ENCODE results near the gene TSNAX. TPM values are rescaled to one million over a fixed set of nuclear protein-coding genes. Genes with fewer than 3 reads are reported as not detected.

TSNAX gene
- total and polyA plus RNA-seq, 4 donors, result 12.8 to 25.4 (median 19.6) TPM

GRCh38 chr1:231507476-231508355 is 20.8 kb upstream of the TSNAX start:
- no peaks in the 10 kb centered on the region for H3K27me3 ChIP-seq (ENCODE audit: control insufficient read depth in 4 of 4, insufficient read depth in 4 of 4, low read length in 3 of 4)
- H3K36me3 ChIP-seq (ENCODE audit: control insufficient read depth in 4 of 4, insufficient read depth in 3 of 4, low read depth in 1 of 4, low read length in 3 of 4), result no peaks in the 10 kb centered on the region
- H3K4me1 ChIP-seq (ENCODE audit: control insufficient read depth in 4 of 4, insufficient read depth in 4 of 4, low read length in 3 of 4), result no peaks in the 10 kb centered on the region
- no peak for DNase-seq (ENCODE audit: low spot score)
- no peak overlapping the region for H3K4me3 ChIP-seq (ENCODE audit: low read depth in 1 of 3, low read length in 3 of 3)
- TF ChIP-seq HNF4A (conservative IDR thresholded peaks at IDR 0.05) (no peak), CTCF (IDR thresholded peaks at IDR 0.05; ENCODE audit: low read depth, low read length, missing input control) (no peak), RAD21 (IDR thresholded peaks at IDR 0.05) (no peak), MAX (IDR thresholded peaks at IDR 0.05) (no peak), EGR1 (IDR thresholded peaks at IDR 0.05; ENCODE audit: low read depth in 2 of 2) (no peak), RXRA (IDR thresholded peaks at IDR 0.05) (no peak), HNF4G (IDR thresholded peaks at IDR 0.05) (no peak), GABPA (IDR thresholded peaks at IDR 0.05 in 1 of 2, conservative IDR thresholded peaks at IDR 0.05 in 1 of 2) (no peak), TAF1 (conservative IDR thresholded peaks at IDR 0.05) (no peak), REST (IDR thresholded peaks at IDR 0.05) (no peak), NR2F2 (IDR thresholded peaks at IDR 0.05) (no peak), FOXA2 (IDR thresholded peaks at IDR 0.05) (no peak), SP1 (IDR thresholded peaks at IDR 0.05) (no peak), JUND (IDR thresholded peaks at IDR 0.05) (no peak)
- TF ChIP-seq, protein P1, sequence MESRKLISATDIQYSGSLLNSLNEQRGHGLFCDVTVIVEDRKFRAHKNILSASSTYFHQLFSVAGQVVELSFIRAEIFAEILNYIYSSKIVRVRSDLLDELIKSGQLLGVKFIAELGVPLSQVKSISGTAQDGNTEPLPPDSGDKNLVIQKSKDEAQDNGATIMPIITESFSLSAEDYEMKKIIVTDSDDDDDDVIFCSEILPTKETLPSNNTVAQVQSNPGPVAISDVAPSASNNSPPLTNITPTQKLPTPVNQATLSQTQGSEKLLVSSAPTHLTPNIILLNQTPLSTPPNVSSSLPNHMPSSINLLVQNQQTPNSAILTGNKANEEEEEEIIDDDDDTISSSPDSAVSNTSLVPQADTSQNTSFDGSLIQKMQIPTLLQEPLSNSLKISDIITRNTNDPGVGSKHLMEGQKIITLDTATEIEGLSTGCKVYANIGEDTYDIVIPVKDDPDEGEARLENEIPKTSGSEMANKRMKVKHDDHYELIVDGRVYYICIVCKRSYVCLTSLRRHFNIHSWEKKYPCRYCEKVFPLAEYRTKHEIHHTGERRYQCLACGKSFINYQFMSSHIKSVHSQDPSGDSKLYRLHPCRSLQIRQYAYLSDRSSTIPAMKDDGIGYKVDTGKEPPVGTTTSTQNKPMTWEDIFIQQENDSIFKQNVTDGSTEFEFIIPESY (IDR thresholded peaks at IDR 0.05), result no peak
- WGBS, result 87% methylated on average over 9 of the region's 9 CpGs
- no peak overlapping the region for H3K27ac ChIP-seq (ENCODE audit: low read depth in 1 of 2, low read length in 2 of 2)
- H3K9ac ChIP-seq (ENCODE audit: low read depth in 1 of 2, low read length in 2 of 2), result no peak overlapping the region
- no peaks in the 10 kb centered on the region for H3K9me3 ChIP-seq (ENCODE audit: control insufficient read depth in 4 of 4, low read length in 3 of 4)

Measured in liver (tissue), 9 donors.